ENCODE measurements around the gene EXOC1L. TPM values are rescaled to one million over a fixed set of nuclear protein-coding genes. Genes with fewer than 3 reads are reported as not detected.

The EXOC1L gene
- total RNA-seq, 5 donors from 2014 or later (not counting 1 experiment from before 2014, with no cell fraction given) = not detected

DNA sequence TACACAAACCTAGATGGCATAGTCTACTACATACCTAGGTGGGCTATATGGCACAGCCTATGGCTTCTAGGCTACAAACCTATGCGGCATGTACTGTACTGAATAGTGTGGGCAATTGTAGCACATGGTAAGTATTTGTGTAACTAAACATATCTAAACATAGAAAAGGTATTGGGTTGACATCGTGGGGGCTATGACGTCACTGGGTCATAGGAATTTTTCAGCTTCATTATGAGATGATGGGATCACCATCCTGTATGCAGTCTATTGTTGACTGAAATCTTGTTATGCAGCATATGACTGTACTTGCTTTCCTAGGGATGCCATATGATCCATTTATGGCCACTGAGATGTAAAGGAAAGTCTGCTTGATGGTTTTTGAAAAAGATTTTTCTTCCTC, 1.9 kb upstream of the EXOC1L start:
- H3K4me1 Mint-ChIP-seq = peaks cover 5 to 7% (median 6%) of the 10 kb centered on the region in 3 donors
- WGBS (ENCODE audit: insufficient coverage) = 100% methylated on average over 2 of the region's 3 CpGs
- H3K9me3 Mint-ChIP-seq = peaks cover 0 to 3% (median 0%) of the 10 kb centered on the region in 3 donors
- peaks cover 0 to 3% of the 10 kb centered on the region in 2 experiments for H3K4me1 ChIP-seq (ENCODE audit: control insufficient read depth in 1 of 2, extremely low read depth in 1 of 2, insufficient read depth in 2 of 2, low read length in 2 of 2)
- H3K27me3 ChIP-seq (replicated peaks in 1 of 2; ENCODE audit: control insufficient read depth in 2 of 2, extremely low read depth in 1 of 2, insufficient read depth in 2 of 2, low read length in 1 of 2) = peaks cover 0 to 4% of the 10 kb centered on the region in 2 experiments
- H3K4me3 ChIP-seq (ENCODE audit: control insufficient read depth in 1 of 2, extremely low read depth in 1 of 2, low read length in 1 of 2) = no peak overlapping the region
- H3K36me3 Mint-ChIP-seq = no peaks in the 10 kb centered on the region
- H3K27ac ChIP-seq (ENCODE audit: low read length) = no peak overlapping the region
- H3K4me3 Mint-ChIP-seq = no peak overlapping the region
- ChIA-PET POLR2A (no interaction called here), CTCF (no interaction called here)
- H3K9me3 ChIP-seq = peaks cover 2% of the 10 kb centered on the region
- H3K27ac Mint-ChIP-seq = no peak overlapping the region
- DNase-seq = no peak
- H3K27me3 Mint-ChIP-seq = peaks cover 19% of the 10 kb centered on the region in 2 donors
- no peaks in the 10 kb centered on the region for H3K36me3 ChIP-seq (ENCODE audit: control insufficient read depth in 2 of 2, extremely low read depth in 1 of 2, insufficient read depth in 1 of 2, low read length in 1 of 2)
- no peak for ATAC-seq (replicated peaks in 1 of 4)

DNA sequence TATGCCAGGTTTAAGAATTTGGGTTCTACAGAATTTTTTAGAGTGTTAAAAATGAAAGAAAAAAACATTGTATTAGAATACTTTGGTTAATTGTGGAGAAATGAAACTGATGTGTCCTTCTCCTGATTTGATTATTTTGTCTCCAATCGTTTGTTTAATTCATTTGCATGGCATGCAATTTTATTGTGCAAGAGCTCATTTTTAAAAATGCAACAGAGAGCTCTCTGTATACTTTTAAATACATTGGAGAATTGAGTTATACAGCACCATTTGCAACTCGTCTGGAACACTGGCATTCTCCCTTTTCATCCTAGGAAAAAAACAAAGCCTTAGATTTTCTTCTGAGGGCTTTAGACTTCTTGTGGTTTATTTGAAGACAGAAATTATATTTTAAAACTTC, 689 bp downstream of the EXOC1L start:
- Mint-ChIP-seq H3K4me3 (no peak overlapping the region), H3K27me3 (peaks cover 19 to 22% of the 10 kb centered on the region in 2 donors), H3K4me1 (peaks cover 5 to 7% (median 6%) of the 10 kb centered on the region in 3 donors), H3K27ac (no peak overlapping the region), H3K9me3 (peaks cover 0 to 3% (median 0%) of the 10 kb centered on the region in 3 donors), H3K36me3 (no peaks in the 10 kb centered on the region)
- no peak for ATAC-seq (replicated peaks in 1 of 4)
- Histone ChIP-seq H3K4me3 (ENCODE audit: control insufficient read depth in 1 of 2, extremely low read depth in 1 of 2, low read length in 1 of 2) (no peak overlapping the region), H3K36me3 (ENCODE audit: control insufficient read depth in 2 of 2, extremely low read depth in 1 of 2, insufficient read depth in 1 of 2, low read length in 1 of 2) (no peaks in the 10 kb centered on the region), H3K27ac (ENCODE audit: low read length) (no peak overlapping the region), H3K4me1 (ENCODE audit: control insufficient read depth in 1 of 2, extremely low read depth in 1 of 2, insufficient read depth in 2 of 2, low read length in 2 of 2) (peaks cover 0 to 3% of the 10 kb centered on the region in 2 experiments), H3K27me3 (replicated peaks in 1 of 2; ENCODE audit: control insufficient read depth in 2 of 2, extremely low read depth in 1 of 2, insufficient read depth in 2 of 2, low read length in 1 of 2) (peaks cover 0 to 6% of the 10 kb centered on the region in 2 experiments), H3K9me3 (no peaks in the 10 kb centered on the region)
- no peak for DNase-seq
- ChIA-PET POLR2A (interaction anchor here in 1 of 2 donors (0.5 kb wide), 1 partner anchor 59 kb away, joined by 5 read pairs; no protein-coding TSS in a partner anchor), CTCF (no interaction called here)
- WGBS (ENCODE audit: insufficient coverage) = no CpG with 5 or more reads among the region's 2 CpGs

DNA sequence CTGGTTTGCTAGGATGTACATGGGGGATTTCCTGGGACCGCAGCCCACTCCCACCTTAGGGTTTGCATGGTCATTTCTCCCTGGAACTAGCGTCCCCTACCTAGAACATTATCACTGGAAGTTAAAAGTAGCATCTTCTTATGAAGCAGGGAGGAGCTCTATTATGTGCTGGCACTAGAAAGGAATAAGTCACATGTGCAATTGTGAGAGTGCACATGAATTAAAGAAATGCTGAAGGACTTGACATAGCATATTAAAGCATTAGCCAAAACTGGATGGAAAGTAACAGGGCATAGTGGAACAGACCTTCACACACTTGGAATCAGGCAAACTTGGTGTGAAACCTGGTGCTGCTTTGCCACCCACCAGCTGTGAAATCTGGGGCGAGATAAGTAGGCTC, 2.7 kb downstream of the EXOC1L start:
- ATAC-seq (replicated peaks in 1 of 4) = no peak
- Mint-ChIP-seq H3K36me3 (no peaks in the 10 kb centered on the region), H3K27me3 (peaks cover 24 to 27% of the 10 kb centered on the region in 2 donors), H3K27ac (no peak overlapping the region), H3K4me1 (peaks cover 5 to 7% (median 6%) of the 10 kb centered on the region in 3 donors), H3K4me3 (no peak overlapping the region), H3K9me3 (no peaks in the 10 kb centered on the region)
- CTCF ChIA-PET = no interaction called here
- H3K27ac ChIP-seq (ENCODE audit: low read length) = no peak overlapping the region
- peaks cover 0 to 3% of the 10 kb centered on the region in 2 experiments for H3K4me1 ChIP-seq (ENCODE audit: control insufficient read depth in 1 of 2, extremely low read depth in 1 of 2, insufficient read depth in 2 of 2, low read length in 2 of 2)
- POLR2A ChIA-PET = no interaction called here
- no peak overlapping the region for H3K4me3 ChIP-seq (ENCODE audit: control insufficient read depth in 1 of 2, extremely low read depth in 1 of 2, low read length in 1 of 2)
- H3K36me3 ChIP-seq (ENCODE audit: control insufficient read depth in 2 of 2, extremely low read depth in 1 of 2, insufficient read depth in 1 of 2, low read length in 1 of 2) = no peaks in the 10 kb centered on the region
- no CpG with 5 or more reads among the region's 3 CpGs for WGBS (ENCODE audit: insufficient coverage)
- no peak for DNase-seq
- H3K27me3 ChIP-seq (replicated peaks in 1 of 2; ENCODE audit: control insufficient read depth in 2 of 2, extremely low read depth in 1 of 2, insufficient read depth in 2 of 2, low read length in 1 of 2) = peaks cover 0 to 6% of the 10 kb centered on the region in 2 experiments
- no peaks in the 10 kb centered on the region for H3K9me3 ChIP-seq

DNA sequence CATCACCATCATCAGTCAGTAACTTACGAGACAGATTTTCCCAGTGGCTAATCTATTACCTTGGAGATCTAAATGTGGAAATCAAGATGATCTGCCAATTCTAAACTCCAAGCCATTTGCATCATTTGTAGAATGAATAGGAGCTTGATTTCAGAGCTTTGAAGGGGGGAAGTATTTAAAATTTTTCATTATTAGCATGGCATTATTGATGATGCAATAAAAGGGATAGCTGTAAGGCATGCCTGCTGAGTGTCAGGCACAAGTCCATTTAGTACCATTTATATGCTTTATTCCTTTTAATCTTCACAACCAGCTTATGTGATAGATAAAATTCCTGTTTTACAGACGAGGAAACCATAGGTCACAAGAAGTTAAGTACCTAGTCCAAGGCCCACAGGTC, 5.3 kb downstream of the EXOC1L start:
- Mint-ChIP-seq H3K4me1 (peaks cover 0 to 2% (median 0%) of the 10 kb centered on the region in 3 donors), H3K27ac (no peak overlapping the region), H3K4me3 (no peak overlapping the region), H3K36me3 (no peaks in the 10 kb centered on the region), H3K27me3 (peaks cover 19 to 35% of the 10 kb centered on the region in 2 donors), H3K9me3 (no peaks in the 10 kb centered on the region)
- no peak overlapping the region for H3K4me3 ChIP-seq (ENCODE audit: control insufficient read depth in 1 of 2, extremely low read depth in 1 of 2, low read length in 1 of 2)
- H3K9me3 ChIP-seq = no peaks in the 10 kb centered on the region
- DNase-seq (no peak), ATAC-seq (replicated peaks in 1 of 4) (no peak)
- CTCF ChIA-PET = no interaction called here
- POLR2A ChIA-PET = interaction anchor here in 1 of 2 donors (0.6 kb wide), 1 partner anchor 75 kb away, joined by 3 read pairs; no protein-coding TSS in a partner anchor
- 86% methylated on average over 1 of the region's 2 CpGs for WGBS (ENCODE audit: insufficient coverage)
- H3K4me1 ChIP-seq (ENCODE audit: control insufficient read depth in 1 of 2, extremely low read depth in 1 of 2, insufficient read depth in 2 of 2, low read length in 2 of 2) = no peaks in the 10 kb centered on the region
- no peaks in the 10 kb centered on the region for H3K36me3 ChIP-seq (ENCODE audit: control insufficient read depth in 2 of 2, extremely low read depth in 1 of 2, insufficient read depth in 1 of 2, low read length in 1 of 2)
- H3K27ac ChIP-seq (ENCODE audit: low read length) = no peak overlapping the region
- peaks cover 2 to 7% of the 10 kb centered on the region in 2 experiments for H3K27me3 ChIP-seq (replicated peaks in 1 of 2; ENCODE audit: control insufficient read depth in 2 of 2, extremely low read depth in 1 of 2, insufficient read depth in 2 of 2, low read length in 1 of 2)

DNA sequence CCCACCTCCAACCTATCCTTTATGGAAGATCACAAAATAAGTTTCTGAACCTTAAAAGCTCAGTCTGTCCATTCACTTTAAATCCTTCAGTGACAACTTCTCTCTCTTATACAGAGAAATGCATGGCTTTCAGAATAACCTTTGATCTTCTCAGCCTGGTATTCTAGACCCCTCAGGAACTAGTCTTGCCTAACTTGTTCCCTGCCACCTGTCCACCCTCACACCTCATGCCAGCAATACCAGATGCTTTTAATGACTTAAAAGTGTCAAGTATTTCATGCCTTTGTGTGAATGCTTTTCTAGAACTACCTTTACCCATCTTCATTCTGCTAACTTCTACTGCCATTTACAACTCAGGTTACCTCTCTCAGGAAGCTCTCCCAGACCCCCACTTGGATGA, 7.4 kb downstream of the EXOC1L start:
- Mint-ChIP-seq H3K4me3 (no peak overlapping the region), H3K4me1 (no peaks in the 10 kb centered on the region), H3K27ac (no peak overlapping the region), H3K36me3 (no peaks in the 10 kb centered on the region), H3K9me3 (no peaks in the 10 kb centered on the region), H3K27me3 (peaks cover 21 to 38% of the 10 kb centered on the region in 2 donors)
- ATAC-seq (replicated peaks in 1 of 4) = no peak
- no peak overlapping the region for H3K27ac ChIP-seq (ENCODE audit: low read length)
- H3K36me3 ChIP-seq (ENCODE audit: control insufficient read depth in 2 of 2, extremely low read depth in 1 of 2, insufficient read depth in 1 of 2, low read length in 1 of 2) = no peaks in the 10 kb centered on the region
- ChIA-PET CTCF (no interaction called here), POLR2A (no interaction called here)
- DNase-seq = no peak
- H3K9me3 ChIP-seq = no peaks in the 10 kb centered on the region
- no peaks in the 10 kb centered on the region for H3K4me1 ChIP-seq (ENCODE audit: control insufficient read depth in 1 of 2, extremely low read depth in 1 of 2, insufficient read depth in 2 of 2, low read length in 2 of 2)
- H3K4me3 ChIP-seq (ENCODE audit: control insufficient read depth in 1 of 2, extremely low read depth in 1 of 2, low read length in 1 of 2) = no peak overlapping the region
- H3K27me3 ChIP-seq (replicated peaks in 1 of 2; ENCODE audit: control insufficient read depth in 2 of 2, extremely low read depth in 1 of 2, insufficient read depth in 2 of 2, low read length in 1 of 2) = peaks cover 2 to 7% of the 10 kb centered on the region in 2 experiments

DNA sequence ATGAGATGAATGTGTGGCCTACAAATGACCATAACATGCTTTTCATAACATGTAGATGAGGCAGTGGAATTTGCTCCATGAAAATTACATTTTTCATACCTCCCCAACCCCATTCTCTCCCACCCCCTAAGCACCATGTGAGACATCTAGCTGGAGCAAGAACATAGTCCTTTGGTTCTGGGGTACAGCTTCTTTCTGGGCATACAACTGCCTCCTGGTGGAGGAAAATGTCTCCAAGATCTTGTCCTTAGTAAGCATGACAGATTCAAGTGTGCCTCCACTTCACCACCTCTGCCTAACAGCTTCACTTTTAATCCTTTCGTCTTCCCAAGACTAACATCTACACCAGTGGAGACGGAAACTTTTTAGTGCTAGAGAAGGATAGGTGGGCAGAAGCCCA, 8.0 kb downstream of the EXOC1L start:
- Mint-ChIP-seq H3K27ac (no peak overlapping the region), H3K9me3 (no peaks in the 10 kb centered on the region), H3K4me1 (no peaks in the 10 kb centered on the region), H3K36me3 (no peaks in the 10 kb centered on the region), H3K4me3 (no peak overlapping the region), H3K27me3 (peaks cover 21 to 34% of the 10 kb centered on the region in 2 donors)
- Histone ChIP-seq H3K36me3 (ENCODE audit: control insufficient read depth in 2 of 2, extremely low read depth in 1 of 2, insufficient read depth in 1 of 2, low read length in 1 of 2) (no peaks in the 10 kb centered on the region), H3K4me1 (ENCODE audit: control insufficient read depth in 1 of 2, extremely low read depth in 1 of 2, insufficient read depth in 2 of 2, low read length in 2 of 2) (no peaks in the 10 kb centered on the region), H3K9me3 (no peaks in the 10 kb centered on the region), H3K27me3 (replicated peaks in 1 of 2; ENCODE audit: control insufficient read depth in 2 of 2, extremely low read depth in 1 of 2, insufficient read depth in 2 of 2, low read length in 1 of 2) (peaks cover 2 to 7% of the 10 kb centered on the region in 2 experiments), H3K4me3 (ENCODE audit: control insufficient read depth in 1 of 2, extremely low read depth in 1 of 2, low read length in 1 of 2) (no peak overlapping the region), H3K27ac (ENCODE audit: low read length) (no peak overlapping the region)
- ATAC-seq (replicated peaks in 1 of 4) (no peak), DNase-seq (no peak)
- no CpG with 5 or more reads among the region's 2 CpGs for WGBS (ENCODE audit: insufficient coverage)
- ChIA-PET CTCF (no interaction called here), POLR2A (no interaction called here)

DNA sequence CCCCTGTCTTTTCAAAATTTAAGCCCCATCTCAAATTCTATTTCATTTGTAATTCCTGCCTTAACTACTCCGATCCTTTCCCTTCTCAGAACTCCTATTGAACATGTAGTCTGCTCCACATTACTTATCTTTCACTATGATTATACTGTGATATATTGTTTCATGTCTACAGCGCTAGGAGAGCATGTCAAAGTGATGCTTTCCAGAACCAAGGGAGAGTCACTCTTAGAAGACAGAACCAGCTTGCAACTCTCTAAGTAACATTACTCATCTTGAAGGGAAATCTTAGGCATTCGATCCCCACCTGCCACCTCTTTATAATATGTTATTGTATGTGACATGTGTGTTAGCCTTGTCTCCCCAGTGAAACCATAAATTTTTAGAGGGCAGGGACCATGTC, 10.5 kb downstream of the EXOC1L start:
- POLR2A ChIA-PET = no interaction called here
- WGBS (ENCODE audit: insufficient coverage) = no CpG with 5 or more reads among the region's 3 CpGs

More for the DNA sequence above, 10.5 kb downstream of the EXOC1L start:
- DNase-seq (no peak), ATAC-seq (replicated peaks in 1 of 4) (no peak)
- Histone ChIP-seq H3K36me3 (ENCODE audit: control insufficient read depth in 2 of 2, extremely low read depth in 1 of 2, insufficient read depth in 1 of 2, low read length in 1 of 2) (no peaks in the 10 kb centered on the region), H3K9me3 (no peaks in the 10 kb centered on the region), H3K4me3 (ENCODE audit: control insufficient read depth in 1 of 2, extremely low read depth in 1 of 2, low read length in 1 of 2) (no peak overlapping the region), H3K27ac (ENCODE audit: low read length) (no peak overlapping the region), H3K27me3 (replicated peaks in 1 of 2; ENCODE audit: control insufficient read depth in 2 of 2, extremely low read depth in 1 of 2, insufficient read depth in 2 of 2, low read length in 1 of 2) (peaks cover 2 to 4% of the 10 kb centered on the region in 2 experiments), H3K4me1 (ENCODE audit: control insufficient read depth in 1 of 2, extremely low read depth in 1 of 2, insufficient read depth in 2 of 2, low read length in 2 of 2) (no peaks in the 10 kb centered on the region)
- H3K36me3 Mint-ChIP-seq = no peaks in the 10 kb centered on the region
- H3K27ac Mint-ChIP-seq = no peak overlapping the region
- CTCF ChIA-PET = no interaction called here
- H3K9me3 Mint-ChIP-seq = no peaks in the 10 kb centered on the region
- H3K27me3 Mint-ChIP-seq = peaks cover 33 to 39% of the 10 kb centered on the region in 2 donors
- no peak overlapping the region for H3K4me3 Mint-ChIP-seq
- H3K4me1 Mint-ChIP-seq = no peaks in the 10 kb centered on the region

Data from T-cell (primary cell).